ENCODE results near the gene RPL22.

Gene RPL22

DNA sequence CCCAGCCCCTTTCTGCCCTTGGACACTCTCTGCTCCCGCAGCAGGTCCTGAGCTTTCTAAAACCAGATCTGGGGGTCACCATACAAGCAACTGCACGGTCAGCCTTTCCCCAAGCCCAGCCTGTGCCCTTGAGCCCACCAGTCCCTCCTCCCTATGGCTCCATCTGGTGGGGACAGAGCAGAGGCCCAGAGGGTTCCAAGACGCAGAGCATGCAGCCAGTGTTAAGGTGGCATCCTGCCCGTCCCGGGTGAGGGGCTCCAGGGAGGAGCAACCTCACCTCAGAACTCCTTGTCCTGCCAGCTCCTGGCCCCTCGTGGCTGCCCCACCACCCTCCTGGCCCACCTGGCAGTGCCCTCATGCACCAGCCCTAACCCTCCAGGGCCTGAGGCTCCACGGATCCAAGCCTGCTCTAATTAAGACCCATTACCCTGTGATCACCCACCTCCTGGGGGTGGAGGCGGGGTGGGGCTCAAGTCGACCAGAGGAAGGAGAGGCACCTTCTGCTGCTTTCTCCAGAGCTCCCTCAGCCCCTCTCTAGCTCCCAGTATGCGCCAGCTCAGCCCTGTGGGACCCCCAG lies 27.8 kb downstream of the RPL22 start:
- no peak for DNase-seq (ENCODE audit: low read depth)

DNA sequence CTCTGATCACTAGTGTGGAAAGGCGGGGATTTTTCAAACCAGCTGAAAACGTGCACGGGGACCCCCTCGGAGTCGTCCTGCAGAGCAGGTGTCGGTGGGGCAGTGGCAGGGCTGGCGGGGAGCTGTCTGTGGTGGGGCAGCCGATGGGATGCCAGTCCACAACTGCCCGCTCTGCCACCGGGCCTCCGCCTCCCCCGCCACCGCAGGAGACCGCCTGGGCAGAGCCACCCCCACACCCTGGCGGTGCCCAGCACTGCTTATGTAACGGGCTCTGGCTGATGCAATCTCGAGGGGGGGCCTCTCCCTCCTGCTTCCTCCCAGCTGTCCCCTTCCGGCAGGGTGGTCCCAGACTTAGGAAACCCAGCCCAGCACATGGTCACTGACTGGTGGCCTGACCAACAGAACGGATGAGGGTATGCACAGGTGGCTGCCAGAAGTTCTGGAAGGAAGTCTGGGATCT lies 28.6 kb downstream of the RPL22 start:
- no peak for DNase-seq (ENCODE audit: low read depth)

DNA sequence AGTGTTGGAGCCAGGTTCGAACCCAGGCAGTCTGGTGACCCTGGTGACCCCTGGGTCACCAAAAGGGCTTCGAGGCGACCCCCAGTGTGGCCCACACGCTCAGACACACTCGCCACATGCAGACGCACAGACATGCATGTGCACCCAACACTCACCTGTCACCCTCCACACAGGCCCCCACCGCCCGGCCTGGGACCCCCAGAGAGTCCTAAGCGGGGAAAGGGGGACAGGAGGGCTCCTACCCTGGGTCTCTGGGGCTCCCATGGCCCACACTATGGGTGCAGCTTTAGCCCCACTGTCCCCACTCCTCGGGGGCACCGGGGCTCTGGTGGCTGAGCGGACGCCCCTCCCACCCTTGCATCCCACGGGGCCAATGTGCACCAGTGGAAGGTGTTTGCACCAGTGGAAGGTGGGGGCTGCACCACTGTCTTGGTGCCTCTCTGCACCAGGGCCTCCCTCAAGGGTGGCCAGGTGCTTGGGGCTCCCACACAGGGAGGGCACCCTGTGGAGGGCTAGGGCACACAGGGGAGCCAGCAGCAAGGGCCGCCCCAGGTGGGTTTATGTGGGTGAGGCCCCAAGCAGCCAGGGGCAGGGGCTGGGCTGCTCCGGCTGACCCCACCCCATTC lies 29.2 kb downstream of the RPL22 start:
- DNase-seq (ENCODE audit: low read depth), result no peak

DNA sequence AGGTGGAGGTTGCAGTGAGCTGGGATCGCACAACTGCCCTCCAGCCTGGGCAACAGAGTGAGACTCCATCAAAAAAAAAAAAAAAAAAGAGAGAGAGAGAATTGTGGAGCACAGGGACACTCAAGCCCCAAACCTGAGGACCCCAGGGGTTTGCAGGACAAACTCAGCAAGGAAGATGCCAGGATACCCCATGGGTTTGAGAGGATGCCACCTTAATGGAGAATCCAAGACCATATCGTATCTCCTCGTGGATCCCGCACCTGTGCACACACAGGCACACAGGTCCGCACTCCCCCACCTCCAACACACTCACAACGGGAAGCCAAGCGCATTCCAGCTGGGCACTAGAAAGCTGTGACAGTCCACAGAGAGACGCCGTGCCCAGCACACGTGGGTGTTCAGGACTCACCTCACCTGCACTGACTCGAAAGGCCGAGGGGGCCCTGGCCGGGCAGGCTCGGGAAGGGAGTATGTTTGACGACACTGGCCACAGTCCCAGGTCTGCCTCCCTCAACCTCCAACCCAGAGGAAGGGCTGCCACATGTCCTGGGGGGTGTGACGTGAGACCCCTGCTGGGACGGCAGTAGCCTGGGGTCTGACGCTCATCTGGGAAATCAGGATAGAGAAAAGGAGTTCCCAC lies 30.3 kb downstream of the RPL22 start:
- DNase-seq (ENCODE audit: low read depth), result no peak

DNA sequence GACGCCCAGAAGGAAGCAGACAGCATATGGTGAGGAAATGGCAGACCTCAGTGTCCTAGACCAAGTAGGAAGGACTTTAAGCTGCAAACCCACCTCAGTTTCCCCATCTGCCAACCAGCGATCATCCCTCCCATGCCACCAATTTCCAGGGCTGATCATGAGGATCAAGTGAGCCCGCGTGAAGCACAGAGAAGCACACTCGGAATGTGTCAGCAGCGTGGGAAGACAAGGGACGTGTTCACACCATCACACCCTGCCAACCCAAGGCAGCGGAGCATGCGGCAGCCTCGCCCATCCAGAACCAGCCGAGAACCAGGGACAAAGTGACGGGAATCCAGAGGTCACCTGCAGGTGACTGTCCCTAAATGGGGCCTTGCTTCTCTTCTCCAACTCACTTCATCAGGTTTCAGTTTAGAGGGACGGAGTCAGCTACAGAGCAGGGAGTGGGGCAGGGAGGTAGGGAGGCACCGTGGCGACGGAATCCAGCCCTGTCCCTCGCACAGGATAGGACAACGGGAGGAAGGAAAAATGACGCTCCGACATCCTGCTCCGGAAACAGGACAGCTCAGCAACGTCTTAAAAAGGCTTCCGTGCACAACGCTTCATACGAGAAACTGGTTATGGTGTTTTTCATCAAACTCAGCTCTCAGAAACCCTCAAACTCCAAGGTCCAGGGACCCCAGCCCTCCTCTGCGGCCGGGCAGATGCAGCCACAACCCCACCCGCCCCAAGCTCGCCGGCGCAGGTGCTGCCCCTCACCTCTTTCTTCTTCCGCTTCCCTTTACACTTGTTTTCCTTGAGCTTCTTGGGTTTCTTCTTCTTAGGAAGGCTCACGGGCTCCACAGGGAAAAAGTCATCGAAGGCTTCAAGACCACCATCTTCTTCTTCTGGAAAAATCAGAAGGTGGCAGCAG lies 31.7 kb downstream of the RPL22 start:
- no peak for DNase-seq (ENCODE audit: low read depth)

DNA sequence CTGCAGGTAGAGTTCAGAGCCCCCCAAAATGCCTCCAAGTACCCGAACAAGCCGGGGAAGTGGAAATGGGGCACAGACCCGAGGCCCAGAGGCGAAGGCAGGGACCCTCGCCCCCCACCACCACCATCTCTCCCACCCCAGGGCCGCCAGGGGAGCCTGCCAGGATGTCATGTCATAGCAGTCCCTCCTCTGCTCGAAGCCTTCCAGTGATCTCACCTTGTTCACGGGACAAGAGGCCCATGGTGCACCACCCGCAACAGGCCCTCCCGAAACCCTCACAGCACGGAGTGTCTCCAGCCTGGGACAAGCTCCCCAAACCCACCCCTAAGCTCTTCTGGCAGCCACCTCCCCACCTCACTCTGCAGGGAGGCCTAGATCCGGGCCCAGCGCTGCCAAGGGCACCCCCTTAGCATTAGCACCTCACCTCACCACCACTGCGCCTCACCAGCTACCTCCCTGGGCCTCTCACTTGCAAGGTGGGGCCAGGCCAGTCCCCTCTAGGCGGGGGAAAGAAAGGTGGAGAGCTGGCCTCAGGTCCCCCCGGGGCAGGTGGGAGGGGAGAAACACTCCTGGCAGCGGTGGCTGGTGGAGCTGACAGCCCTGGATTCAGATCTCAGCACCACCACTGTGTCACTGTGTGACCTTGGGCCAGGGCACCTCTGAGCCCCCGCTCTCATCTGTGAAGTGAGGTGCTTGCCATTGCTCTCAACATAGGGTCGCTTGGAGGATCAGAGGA lies 32.6 kb downstream of the RPL22 start:
- no peak for DNase-seq (ENCODE audit: low read depth)

DNA sequence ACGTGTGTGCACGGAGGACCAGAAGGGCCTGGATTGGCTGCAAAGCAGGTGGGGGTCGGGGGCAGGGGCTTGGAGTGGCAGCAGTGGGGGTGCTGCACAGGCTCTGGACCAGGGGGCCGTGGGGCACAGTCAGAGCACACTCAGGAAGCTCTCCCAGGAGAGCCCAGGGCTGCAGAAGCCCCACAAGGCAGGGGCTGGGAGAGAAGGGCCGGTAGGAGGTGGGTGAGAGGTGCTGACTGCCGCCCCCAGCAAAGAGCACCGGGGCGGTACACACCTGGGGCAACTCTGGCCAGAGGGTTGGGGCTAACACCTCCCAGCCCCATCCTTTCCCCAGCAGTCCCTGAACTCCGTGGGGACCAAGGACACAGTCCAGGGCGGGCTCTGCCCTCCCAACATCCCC lies 33.2 kb downstream of the RPL22 start:
- no peak for DNase-seq (ENCODE audit: low read depth)

DNA sequence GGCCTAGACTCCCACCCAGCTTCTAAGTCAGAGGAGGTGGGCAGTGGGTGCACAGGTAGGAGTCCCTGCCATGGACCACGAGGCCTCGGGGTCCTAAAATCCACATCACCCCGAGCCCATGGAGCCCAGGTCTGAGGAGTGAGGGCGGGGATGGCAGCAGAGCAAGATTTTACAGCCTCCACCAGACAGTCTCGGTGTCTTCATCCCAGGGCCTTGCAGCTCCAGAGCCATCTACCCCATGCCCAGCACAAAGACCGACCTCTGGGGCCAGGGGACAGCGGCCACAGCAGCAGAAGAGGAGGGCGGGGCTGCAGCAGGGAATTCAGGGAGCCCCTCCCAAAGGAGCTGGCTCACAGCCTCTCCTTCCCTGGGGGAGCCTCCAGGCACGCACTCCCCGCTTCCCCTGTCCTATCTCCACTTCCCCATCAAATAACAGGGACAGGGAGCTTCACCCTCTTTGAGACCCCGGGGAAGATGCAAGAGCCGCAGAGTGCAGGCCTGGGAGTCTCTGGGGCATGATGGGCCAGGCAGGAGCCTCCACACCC lies 33.9 kb downstream of the RPL22 start:
- no peak for DNase-seq (ENCODE audit: low read depth)

DNA sequence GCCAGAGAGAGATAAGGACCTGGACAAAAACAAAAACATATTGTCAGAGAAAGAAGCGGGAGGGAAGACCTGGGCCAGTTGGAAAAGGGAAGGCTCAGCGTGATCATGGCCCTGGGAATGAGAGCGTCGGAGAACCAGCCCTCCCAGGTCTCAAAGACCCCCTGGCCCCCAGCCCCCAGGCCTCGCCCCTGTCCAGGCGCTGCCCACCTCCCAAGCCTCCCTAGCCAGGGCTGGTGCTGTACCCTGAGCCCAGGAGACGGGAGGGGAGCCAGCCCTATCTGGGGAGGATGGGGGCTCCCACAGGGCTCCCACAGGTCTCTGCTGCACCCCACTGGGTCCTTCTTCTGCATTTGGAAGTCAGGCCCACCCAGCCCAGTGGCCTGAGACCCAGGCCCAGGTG lies 34.4 kb downstream of the RPL22 start:
- DNase-seq (ENCODE audit: low read depth), result no peak

DNA sequence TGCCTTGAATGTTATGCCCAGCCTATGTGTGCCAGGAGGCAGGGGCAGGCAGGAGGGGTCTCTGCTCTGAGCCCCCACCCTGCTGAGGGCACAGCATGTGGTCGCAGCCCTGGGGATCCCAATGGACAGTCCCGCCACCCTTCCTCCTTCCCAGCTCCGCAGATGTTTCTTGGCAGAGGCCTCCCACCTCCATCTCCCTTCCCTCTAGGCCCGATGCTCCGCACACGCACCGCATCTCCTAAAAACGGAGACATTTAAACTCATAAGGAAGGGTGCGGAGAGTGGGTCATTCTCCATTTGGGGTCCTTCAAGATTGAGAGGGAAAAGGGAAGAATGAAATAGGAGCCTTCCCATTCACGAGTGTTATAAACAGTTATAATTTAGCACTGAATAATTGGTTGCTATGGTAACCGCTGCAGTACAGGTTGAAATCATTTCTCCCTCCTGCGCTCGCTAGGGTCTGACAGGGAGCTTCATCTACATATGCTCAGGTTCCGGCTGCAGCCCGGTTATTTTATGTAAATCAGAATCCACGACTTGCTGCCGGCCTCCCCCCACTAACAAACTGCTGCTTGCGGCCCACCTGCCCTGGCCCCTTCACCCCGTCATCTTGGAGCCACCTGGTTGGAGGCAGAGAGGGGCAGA lies 35.3 kb downstream of the RPL22 start:
- DNase-seq (ENCODE audit: low read depth), result no peak

DNA sequence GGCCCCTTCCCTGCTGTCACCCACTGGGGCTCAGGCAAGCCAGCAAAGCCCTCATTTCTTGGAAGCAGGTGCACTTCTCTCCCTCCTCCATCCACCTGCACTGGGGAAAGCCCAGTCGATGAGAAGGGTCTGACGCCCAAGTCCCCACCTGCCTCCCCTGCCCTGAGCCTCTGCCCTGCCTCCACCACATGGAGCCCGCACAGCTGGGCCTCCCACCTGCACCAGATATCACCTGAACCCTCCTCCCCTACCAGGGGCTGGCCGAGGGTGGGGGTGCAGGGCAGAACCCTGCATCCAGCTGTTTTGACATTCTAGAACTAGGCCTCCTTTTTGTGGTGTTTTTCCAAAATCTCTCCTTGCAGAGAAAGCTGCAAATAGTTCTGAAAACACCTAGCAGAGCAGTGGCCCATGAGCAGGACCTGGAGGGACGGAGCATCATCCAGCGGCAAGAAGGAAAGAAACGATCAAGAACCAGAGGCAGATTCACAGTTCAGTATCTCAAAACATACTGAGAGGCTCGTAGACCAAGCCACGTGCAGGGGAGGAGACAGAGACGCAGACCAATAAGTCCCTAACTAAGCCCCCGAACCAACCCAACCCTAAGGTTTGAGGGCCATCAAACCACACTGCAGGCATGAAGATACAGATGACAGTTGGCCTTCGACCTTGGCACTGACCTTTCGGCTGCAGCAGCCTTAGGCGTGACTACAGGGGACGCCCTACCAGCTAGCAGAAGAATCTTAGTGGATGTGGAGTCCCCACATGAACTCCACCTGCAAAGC lies 36.0 kb downstream of the RPL22 start:
- no peak for DNase-seq (ENCODE audit: low read depth)

DNA sequence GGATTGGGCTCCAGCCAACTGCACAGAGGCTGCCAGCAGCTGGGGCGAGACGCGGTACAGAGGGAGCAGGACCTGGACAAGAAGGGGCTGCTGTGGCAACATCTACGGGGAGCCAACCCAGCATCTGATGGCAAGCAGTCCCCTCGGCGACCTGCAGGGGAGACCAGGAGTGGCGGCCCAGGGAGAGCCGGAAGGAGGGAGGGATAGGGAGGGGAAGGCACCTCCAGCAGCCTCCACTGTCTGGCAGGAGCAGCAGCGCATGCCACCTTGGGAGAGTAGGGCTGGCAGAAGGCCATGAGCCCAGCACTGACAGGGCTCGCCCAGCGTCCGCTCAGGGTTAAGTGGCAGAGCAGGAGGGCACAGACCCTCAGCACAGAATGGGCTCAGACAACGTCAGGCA lies 36.6 kb downstream of the RPL22 start:
- no peak for DNase-seq (ENCODE audit: low read depth)

DNA sequence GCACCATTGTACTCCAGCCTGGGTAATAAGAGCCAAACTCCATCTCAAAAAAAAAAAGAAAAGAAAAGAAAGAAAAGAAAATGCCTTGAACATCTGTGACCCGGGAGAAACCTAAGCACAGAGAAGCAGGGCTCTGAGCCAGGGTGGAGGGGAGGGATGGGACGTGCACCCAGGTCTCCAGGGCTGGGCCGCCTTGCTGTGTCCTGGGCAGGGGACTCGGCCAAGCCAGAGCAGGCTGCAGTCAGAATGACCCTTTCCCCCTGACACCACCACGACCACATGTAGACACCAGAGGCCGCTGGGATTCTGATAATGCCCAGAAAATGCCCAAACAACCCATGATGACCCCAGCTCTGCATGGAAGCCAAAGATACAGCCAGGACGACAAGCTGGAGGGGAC lies 37.1 kb downstream of the RPL22 start:
- no peak for DNase-seq (ENCODE audit: low read depth)

DNA sequence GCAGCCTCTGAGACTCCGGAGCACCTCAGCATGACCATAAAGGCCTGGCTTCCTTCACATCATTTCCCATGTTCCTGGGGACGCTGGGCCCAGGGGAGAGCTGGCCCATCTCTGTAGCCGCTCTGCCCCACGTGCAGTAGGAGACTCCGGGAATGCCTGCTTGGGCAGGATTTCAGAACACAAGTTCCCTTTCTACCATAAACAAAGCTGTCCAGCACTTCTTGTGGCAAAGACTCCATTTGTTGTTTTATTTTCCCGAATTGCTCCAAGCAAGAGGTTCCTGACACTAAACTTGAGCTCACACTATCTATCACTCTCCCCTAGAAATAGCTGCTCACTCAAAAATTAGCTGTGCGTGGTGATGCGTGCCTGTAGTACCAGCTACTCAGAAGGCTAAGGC lies 41.2 kb downstream of the RPL22 start:
- no peak for DNase-seq (ENCODE audit: low read depth)

DNA sequence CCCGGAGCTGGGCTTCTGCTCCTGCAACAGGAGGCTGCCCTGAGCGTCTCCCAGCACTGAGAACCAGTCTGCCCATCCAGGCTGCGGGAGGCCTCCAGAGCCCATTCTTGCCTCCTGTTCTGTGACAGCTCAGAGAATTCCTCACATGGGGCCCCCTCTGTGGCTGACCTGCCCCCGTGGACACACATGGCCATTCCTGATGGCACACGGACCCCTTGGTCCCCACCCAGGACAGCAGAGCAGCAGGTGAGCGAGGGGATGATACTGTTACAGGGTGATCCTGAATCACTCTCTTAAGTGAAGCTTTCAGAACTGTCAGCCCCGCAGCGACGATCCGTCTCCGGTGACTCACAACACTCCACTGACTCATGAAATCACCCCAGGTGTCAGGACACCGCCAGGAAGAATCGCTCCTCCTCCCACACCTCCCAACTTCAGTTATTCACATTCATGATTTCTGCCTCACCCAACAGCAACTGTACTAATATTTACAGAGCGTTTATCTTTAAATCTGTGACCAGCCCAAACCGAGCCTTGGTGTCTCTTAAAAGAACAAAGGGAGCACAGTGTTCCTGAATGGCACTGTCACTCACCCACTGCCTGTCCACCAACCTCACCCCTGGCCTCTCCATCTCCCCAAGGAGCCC lies 41.7 kb downstream of the RPL22 start:
- peak; percentile 26 for DNase-seq (ENCODE audit: low read depth)

DNA sequence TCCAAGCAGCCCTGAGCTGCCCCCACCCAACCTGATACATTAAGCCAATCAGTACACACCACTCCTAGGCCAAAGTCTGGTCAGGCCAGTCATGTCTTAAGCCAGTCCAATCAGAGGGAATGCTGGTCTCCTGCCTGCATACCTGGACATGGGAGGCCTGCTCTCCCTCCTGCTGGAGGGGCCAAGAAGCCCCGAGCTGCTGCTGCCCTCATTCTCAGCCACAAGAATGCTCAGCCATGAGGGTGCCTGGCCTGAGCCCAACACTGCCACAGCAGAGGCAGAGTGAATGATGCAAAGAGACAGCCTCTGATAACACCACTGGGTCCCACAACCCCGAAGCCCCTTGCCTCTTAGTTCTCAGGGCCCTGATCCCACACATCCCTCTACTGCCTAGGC lies 42.3 kb downstream of the RPL22 start:
- DNase-seq (ENCODE audit: low read depth), result no peak

DNA sequence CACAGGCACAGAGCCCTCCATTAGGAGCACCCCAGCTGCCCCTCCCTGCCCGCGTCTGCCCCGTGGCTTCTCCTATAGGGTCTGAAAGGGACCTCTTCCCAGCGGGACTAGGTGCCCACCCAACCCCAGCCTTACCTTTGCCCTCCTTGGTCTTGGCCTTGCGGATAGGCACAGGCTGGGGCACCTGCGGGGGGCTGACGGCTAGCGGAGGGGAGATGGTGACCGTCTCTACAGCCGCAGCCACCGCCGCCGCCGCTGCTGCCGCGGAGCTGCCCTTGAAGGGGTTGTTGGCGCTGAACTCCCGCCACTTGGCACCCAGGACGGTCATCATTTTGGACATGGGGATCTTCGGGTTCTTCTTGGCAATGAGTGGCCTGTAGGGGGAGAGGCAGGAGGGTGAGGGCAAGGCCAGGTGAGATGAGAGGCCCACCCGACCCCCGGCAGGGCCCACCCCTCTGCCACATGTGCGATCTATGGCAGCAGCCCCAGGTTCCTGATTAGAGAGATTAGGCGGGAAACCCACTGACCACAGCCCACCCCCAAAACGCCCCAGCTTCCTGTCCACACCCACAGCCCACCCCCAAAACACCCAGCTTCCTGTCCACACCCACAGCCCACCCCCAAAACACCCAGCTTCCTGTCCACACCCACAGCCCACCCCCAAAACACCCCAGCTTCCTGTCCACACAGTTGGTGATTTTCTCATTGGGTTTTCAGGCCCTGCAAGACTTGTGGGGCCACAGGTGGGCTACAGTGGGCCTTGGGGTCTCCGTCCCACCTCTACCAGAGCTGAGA lies 44.7 kb downstream of the RPL22 start:
- DNase-seq (ENCODE audit: low read depth), result no peak

DNA sequence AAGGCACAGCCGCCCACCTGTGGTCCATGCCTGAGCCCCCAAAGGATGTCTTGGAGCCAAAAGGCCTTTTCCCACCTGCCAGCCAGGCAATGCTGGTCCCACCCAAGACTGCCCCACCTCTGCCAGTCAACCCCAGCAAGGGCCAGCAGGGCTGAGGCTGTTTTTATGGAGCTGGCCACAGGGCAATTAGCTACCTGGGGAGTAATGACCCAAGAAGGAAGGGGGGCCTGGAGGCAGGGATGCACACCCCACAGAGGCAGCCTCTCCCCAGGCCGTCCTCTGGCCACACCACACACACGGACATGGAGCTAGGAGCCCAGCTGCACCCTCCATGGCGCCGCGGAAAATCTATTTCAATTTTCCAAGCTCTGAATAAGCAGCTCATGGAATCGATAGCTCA lies 46.5 kb downstream of the RPL22 start:
- DNase-seq (ENCODE audit: low read depth), result no peak

DNA sequence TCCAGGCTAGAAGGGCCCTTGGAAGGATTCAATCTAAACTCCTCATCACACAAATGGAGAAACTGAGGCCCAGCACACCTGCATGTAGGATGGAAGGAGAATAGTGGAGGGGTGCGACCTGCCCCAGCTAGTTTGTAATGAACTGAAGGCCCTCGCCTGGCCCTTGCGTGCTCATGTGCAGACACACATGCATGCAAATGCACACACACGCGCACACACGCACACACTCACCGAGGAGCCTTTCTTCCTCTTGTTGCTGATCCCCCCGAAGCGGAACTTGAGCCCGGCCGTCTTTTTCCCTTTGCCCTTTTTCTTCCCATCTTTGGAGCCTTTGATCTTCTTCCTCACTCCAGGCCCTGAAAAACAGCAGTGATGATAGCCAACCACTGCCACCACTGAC lies 47.2 kb downstream of the RPL22 start:
- no peak for DNase-seq (ENCODE audit: low read depth)

All from non-pigmented ciliary epithelial cell (primary cell).